HCT116 (cell line): Measurements from ENCODE around the gene COL23A1. TPM values are rescaled to one million over a fixed set of nuclear protein-coding genes. Genes with fewer than 3 reads are reported as not detected.

Source experiments
- ATAC-seq: fragments of 200-7000 bp; cut with Tn5 transposase; 2 replicates; pipeline ENCODE4 v1.9.1; 2020; ENCODE audit warnings: mild to moderate bottlenecking, moderate library complexity
- BruUV-seq: library from RNA; stranded (reverse); fragments of 400-500 nt; replicated peaks from 2 replicates; lab custom pipeline; 2021; lab: Mats Ljungman, UMichigan
- CTCF ChIA-PET: fragments of 300-600 bp; sonication (Branson Sonifier 250); formaldehyde crosslinking; loops from one replicate; lab custom pipeline; 2021; ENCODE audit warnings: antibody characterized with exemption; lab: Charles Lee
- POLR2A ChIA-PET: fragments of 300-600, 350-600 bp; sonication (Branson Sonifier 250); formaldehyde crosslinking; loops from one replicate; lab custom pipeline; 2021; ENCODE audit warnings: antibody characterized with exemption; lab: Charles Lee
- RAD21 ChIA-PET, 2 experiments: fragments of 300-600 bp; sonication (Branson Sonifier 250); formaldehyde crosslinking; loops; one replicate each; lab custom pipeline; 2023; ENCODE audit warnings: low total read pairs in 2 of 2; ENCODE audit not compliant: uncharacterized antibody in 2 of 2, unreplicated experiment in 2 of 2, low non-redundant PET in 1 of 2; lab: Charles Lee
- DNase-seq: peaks from one replicate; pipeline ENCODE4 v3.0.0-alpha.2; 2010; ENCODE audit warnings: low read depth, low spot score
- H2AFZ ChIP-seq: fragments of 200-600 bp; shearing (Covaris generic), sonication (generic); 2 replicates; pipeline ENCODE4 v1.6.1; 2017; ENCODE audit warnings: low read depth, mixed run types, mixed read lengths, antibody characterized with exemption, low read length; ENCODE audit not compliant: poor library complexity, severe bottlenecking
- H3K27ac ChIP-seq: 2 replicates; pipeline ENCODE4 v1.5.1; 2012; ENCODE audit warnings: low read depth, low read length
- H3K27me3 ChIP-seq: fragments of 200-600 bp; sonication (generic); 2 replicates; pipeline ENCODE4 v1.6.1; 2016; ENCODE audit warnings: mixed run types, low read length, mixed read lengths; ENCODE audit not compliant: insufficient read depth
- H3K36me3 ChIP-seq, 2 experiments: fragments of 200-500 bp in 1 of 2; fragments of 200-600 bp in 1 of 2; sonication (Bioruptor generic) in 1 of 2; sonication (generic) in 1 of 2; 2 replicates each; pipeline versions ENCODE4 v1.5.1 to v1.6.1; 2014 to 2016; ENCODE audit warnings: low read length in 2 of 2, inconsistent platforms in 1 of 2, mixed read lengths in 1 of 2, mixed run types in 1 of 2; ENCODE audit not compliant: insufficient read depth in 2 of 2, control insufficient read depth in 1 of 2
- H3K4me1 ChIP-seq, 2 experiments: fragments of 200-600 bp in 1 of 2; sonication (generic) in 1 of 2; 2 replicates each; pipeline versions ENCODE4 v1.5.1 to v1.6.1; 2012 to 2017; ENCODE audit warnings: low read length in 2 of 2, inconsistent platforms in 1 of 2, mild to moderate bottlenecking in 1 of 2, mixed read lengths in 1 of 2, mixed run types in 1 of 2, moderate library complexity in 1 of 2; ENCODE audit not compliant: insufficient read depth in 2 of 2, control insufficient read depth in 1 of 2
- H3K4me2 ChIP-seq: fragments of 200-600 bp; sonication (generic); 2 replicates; pipeline ENCODE4 v1.6.1; 2017; ENCODE audit warnings: mixed run types, low read length, mixed read lengths
- H3K4me3 ChIP-seq, 2 experiments: fragments of 200-600 bp in 1 of 2; sonication (generic) in 1 of 2; replicated peaks in 1 of 2; 2 replicates each; pipeline ENCODE4 v1.5.1; 2011 to 2016; ENCODE audit warnings: low read length in 2 of 2, control low read depth in 1 of 2, low read depth in 1 of 2, mild to moderate bottlenecking in 1 of 2, mixed read lengths in 1 of 2, mixed run types in 1 of 2
- H3K79me2 ChIP-seq: fragments of 200-600 bp; sonication (generic); 2 replicates; pipeline ENCODE4 v1.6.1; 2017; ENCODE audit warnings: mild to moderate bottlenecking, mixed run types, low read length, moderate library complexity, mixed read lengths; ENCODE audit not compliant: insufficient read depth
- H3K9ac ChIP-seq: fragments of 200-600 bp; sonication (generic); 2 replicates; pipeline ENCODE4 v1.6.1; 2016; ENCODE audit warnings: low read length, mixed read lengths
- H3K9me2 ChIP-seq: fragments of 200-600 bp; sonication (generic), shearing (Covaris generic); 2 replicates; pipeline ENCODE4 v1.6.1; 2017; ENCODE audit warnings: mixed run types, mild to moderate bottlenecking, moderate library complexity; ENCODE audit not compliant: insufficient read depth
- H3K9me3 ChIP-seq, 2 experiments: fragments of 200-500 bp in 1 of 2; fragments of 200-600 bp in 1 of 2; sonication (Bioruptor generic) in 1 of 2; sonication (generic) in 1 of 2; 2 replicates each; pipeline ENCODE4 v1.6.1; 2014 to 2017; ENCODE audit warnings: low read length in 2 of 2, mixed read lengths in 2 of 2, inconsistent platforms in 1 of 2, low read depth in 1 of 2, mild to moderate bottlenecking in 1 of 2, mixed run types in 1 of 2, moderate library complexity in 1 of 2; ENCODE audit not compliant: control insufficient read depth in 1 of 2, insufficient read depth in 1 of 2
- H4K20me1 ChIP-seq: fragments of 200-600 bp; sonication (generic), shearing (Covaris generic); 2 replicates; pipeline ENCODE4 v1.6.1; 2017; ENCODE audit warnings: mixed run types, mild to moderate bottlenecking, moderate library complexity; ENCODE audit not compliant: insufficient read depth
- CBX3 ChIP-seq: IDR thresholded peaks from 2 replicates; pipeline ENCODE4 v1.6.1; 2012; ENCODE audit warnings: low read depth
- EGR1 ChIP-seq: IDR thresholded peaks from 2 replicates; pipeline ENCODE4 v1.6.1; 2012; ENCODE audit warnings: low read depth
- ELF1 ChIP-seq: IDR thresholded peaks from 2 replicates; pipeline ENCODE4 v1.6.1; 2012; ENCODE audit warnings: low read depth, borderline replicate concordance
- EZH2 ChIP-seq: fragments of 200-600 bp; sonication (generic); IDR thresholded peaks from 2 replicates; pipeline ENCODE4 v1.6.1; 2017; ENCODE audit warnings: antibody characterized with exemption, mixed run types
- EZH2phosphoT487 ChIP-seq: fragments of 200-600 bp; IDR thresholded peaks from 2 replicates; pipeline ENCODE4 v1.6.1; 2018; ENCODE audit warnings: antibody characterized with exemption, borderline replicate concordance
- FOSL1 ChIP-seq: IDR thresholded peaks from 2 replicates; pipeline ENCODE4 v1.6.1; 2012; ENCODE audit warnings: low read depth
- JUND ChIP-seq: IDR thresholded peaks from 2 replicates; pipeline ENCODE4 v1.6.1; 2012
- MAX ChIP-seq: IDR thresholded peaks from 2 replicates; pipeline ENCODE4 v1.6.1; 2012
- POLR2A ChIP-seq: IDR thresholded peaks from 2 replicates; pipeline ENCODE4 v1.7.0; 2011; ENCODE audit warnings: borderline replicate concordance; ENCODE audit not compliant: insufficient read depth, insufficient read length; ENCODE audit errors: extremely low read depth
- POLR2AphosphoS5 ChIP-seq: IDR thresholded peaks from 2 replicates; pipeline ENCODE4 v1.6.1; 2011; ENCODE audit warnings: mild to moderate bottlenecking, low read depth, low read length, moderate library complexity
- RAD21 ChIP-seq: IDR thresholded peaks from 2 replicates; pipeline ENCODE4 v1.6.1; 2012; ENCODE audit warnings: low read depth, mild to moderate bottlenecking
- REST ChIP-seq: IDR thresholded peaks from 2 replicates; pipeline ENCODE4 v1.6.1; 2012; ENCODE audit warnings: low read depth
- SRF ChIP-seq: IDR thresholded peaks from 2 replicates; pipeline ENCODE4 v1.6.1; 2012; ENCODE audit warnings: low read depth
- TCF7L2 ChIP-seq: IDR thresholded peaks from 2 replicates; pipeline ENCODE4 v1.7.0; 2011; ENCODE audit warnings: borderline replicate concordance, inconsistent platforms; ENCODE audit not compliant: insufficient read depth, insufficient read length; ENCODE audit errors: extremely low read depth
- YY1 ChIP-seq: IDR thresholded peaks from 2 replicates; pipeline ENCODE4 v1.6.1; 2011; ENCODE audit warnings: low read length, low read depth, moderate library complexity, mild to moderate bottlenecking; ENCODE audit not compliant: insufficient replicate concordance; ENCODE audit errors: extremely low read depth
- ZFX ChIP-seq: fragments of 450-650 bp; IDR thresholded peaks from 2 replicates; pipeline ENCODE4 v1.6.1; 2017
- ZNF274 ChIP-seq: fragments of 200-500 bp; sonication (Bioruptor generic); IDR thresholded peaks from 2 replicates; pipeline ENCODE4 v1.6.1; 2014; ENCODE audit warnings: mild to moderate bottlenecking, low read depth, low read length, inconsistent platforms
- intact Hi-C: fragments of 100-400 bp; cut with micrococcal nuclease; formaldehyde crosslinking; loops from 2 replicates; pipeline ENCODE4 v1.10.0; 2022
- total RNA-seq: library from RNA; stranded (reverse); gene quantifications from one replicate; pipeline ENCODE4 v1.2.1, GENCODE V29; 2021; ENCODE audit not compliant: unreplicated experiment
- TF ChIP-seq, protein P1 (sequence below), 3 experiments: fragments of 200-600 bp in 1 of 3; sonication (generic) in 1 of 3; IDR thresholded peaks in 2 of 3; conservative IDR thresholded peaks in 1 of 3; 2 replicates each; pipeline ENCODE4 v1.5.1; 2012 to 2017; ENCODE audit warnings: low read depth in 2 of 3, low read length in 2 of 3, antibody characterized with exemption in 1 of 3, borderline replicate concordance in 1 of 3, control low read depth in 1 of 3, mild to moderate bottlenecking in 1 of 3, mixed read lengths in 1 of 3, mixed run types in 1 of 3, moderate library complexity in 1 of 3; ENCODE audit not compliant: insufficient read depth in 1 of 3
- TF ChIP-seq, protein P2 (sequence below): IDR thresholded peaks from 2 replicates; pipeline ENCODE4 v1.6.1; 2011; ENCODE audit warnings: mild to moderate bottlenecking, low read length, moderate library complexity; ENCODE audit not compliant: insufficient replicate concordance; ENCODE audit errors: extremely low read depth
- TF ChIP-seq, protein P3 (sequence below): IDR thresholded peaks from 2 replicates; pipeline ENCODE4 v1.6.1; 2012

The COL23A1 gene
- total RNA-seq, 1 experiment from 2014 or later: not detected

- ATAC-seq (peak; percentile 60), DNase-seq (no peak)
- RAD21 ChIA-PET: no interaction called here
- Histone ChIP-seq H3K9me3 (no peaks in the 10 kb centered on the region), H3K36me3 (no peaks in the 10 kb centered on the region), H3K79me2 (no peaks in the 10 kb centered on the region), H3K27ac (no peak overlapping the region), H4K20me1 (no peaks in the 10 kb centered on the region), H2AFZ (no peak overlapping the region), H3K9ac (no peak overlapping the region), H3K9me2 (no peaks in the 10 kb centered on the region), H3K27me3 (no peaks in the 10 kb centered on the region), H3K4me1 (peaks cover 0 to 14% of the 10 kb centered on the region in 2 experiments; a peak in 1 of 4 replicates), H3K4me2 (0 out of 2 replicates have a peak overlapping the region, but pooled peaks have one; percentile 9), H3K4me3 (no peak overlapping the region)
- CTCF ChIA-PET: no interaction called here
- TF ChIP-seq, protein P1, sequence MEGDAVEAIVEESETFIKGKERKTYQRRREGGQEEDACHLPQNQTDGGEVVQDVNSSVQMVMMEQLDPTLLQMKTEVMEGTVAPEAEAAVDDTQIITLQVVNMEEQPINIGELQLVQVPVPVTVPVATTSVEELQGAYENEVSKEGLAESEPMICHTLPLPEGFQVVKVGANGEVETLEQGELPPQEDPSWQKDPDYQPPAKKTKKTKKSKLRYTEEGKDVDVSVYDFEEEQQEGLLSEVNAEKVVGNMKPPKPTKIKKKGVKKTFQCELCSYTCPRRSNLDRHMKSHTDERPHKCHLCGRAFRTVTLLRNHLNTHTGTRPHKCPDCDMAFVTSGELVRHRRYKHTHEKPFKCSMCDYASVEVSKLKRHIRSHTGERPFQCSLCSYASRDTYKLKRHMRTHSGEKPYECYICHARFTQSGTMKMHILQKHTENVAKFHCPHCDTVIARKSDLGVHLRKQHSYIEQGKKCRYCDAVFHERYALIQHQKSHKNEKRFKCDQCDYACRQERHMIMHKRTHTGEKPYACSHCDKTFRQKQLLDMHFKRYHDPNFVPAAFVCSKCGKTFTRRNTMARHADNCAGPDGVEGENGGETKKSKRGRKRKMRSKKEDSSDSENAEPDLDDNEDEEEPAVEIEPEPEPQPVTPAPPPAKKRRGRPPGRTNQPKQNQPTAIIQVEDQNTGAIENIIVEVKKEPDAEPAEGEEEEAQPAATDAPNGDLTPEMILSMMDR (IDR thresholded peaks at IDR 0.05 in 2 of 3, conservative IDR thresholded peaks at IDR 0.05 in 1 of 3; ENCODE audit: borderline replicate concordance in 1 of 3, insufficient read depth in 1 of 3, low read depth in 2 of 3, low read length in 2 of 3): no peak
- TF ChIP-seq ZFX (no peak), RAD21 (no peak), EZH2phosphoT487 (no peak), MAX (no peak), REST (no peak), POLR2A (no peak), POLR2AphosphoS5 (no peak), YY1 (no peak), TCF7L2 (no peak), FOSL1 (no peak), CBX3 (no peak), EZH2 (no peak), EGR1 (no peak), ZNF274 (no peak), ELF1 (no peak), JUND (no peak), SRF (no peak)
- TF ChIP-seq, protein P2, sequence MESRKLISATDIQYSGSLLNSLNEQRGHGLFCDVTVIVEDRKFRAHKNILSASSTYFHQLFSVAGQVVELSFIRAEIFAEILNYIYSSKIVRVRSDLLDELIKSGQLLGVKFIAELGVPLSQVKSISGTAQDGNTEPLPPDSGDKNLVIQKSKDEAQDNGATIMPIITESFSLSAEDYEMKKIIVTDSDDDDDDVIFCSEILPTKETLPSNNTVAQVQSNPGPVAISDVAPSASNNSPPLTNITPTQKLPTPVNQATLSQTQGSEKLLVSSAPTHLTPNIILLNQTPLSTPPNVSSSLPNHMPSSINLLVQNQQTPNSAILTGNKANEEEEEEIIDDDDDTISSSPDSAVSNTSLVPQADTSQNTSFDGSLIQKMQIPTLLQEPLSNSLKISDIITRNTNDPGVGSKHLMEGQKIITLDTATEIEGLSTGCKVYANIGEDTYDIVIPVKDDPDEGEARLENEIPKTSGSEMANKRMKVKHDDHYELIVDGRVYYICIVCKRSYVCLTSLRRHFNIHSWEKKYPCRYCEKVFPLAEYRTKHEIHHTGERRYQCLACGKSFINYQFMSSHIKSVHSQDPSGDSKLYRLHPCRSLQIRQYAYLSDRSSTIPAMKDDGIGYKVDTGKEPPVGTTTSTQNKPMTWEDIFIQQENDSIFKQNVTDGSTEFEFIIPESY: no peak
- TF ChIP-seq, protein P3, sequence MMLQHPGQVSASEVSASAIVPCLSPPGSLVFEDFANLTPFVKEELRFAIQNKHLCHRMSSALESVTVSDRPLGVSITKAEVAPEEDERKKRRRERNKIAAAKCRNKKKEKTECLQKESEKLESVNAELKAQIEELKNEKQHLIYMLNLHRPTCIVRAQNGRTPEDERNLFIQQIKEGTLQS: no peak
- intact Hi-C loops: no loop called here
- no TSS peak for BruUV-seq
- POLR2A ChIA-PET: no interaction called here
Measured at GRCh38 chr5:178331491-178331996, 258.6 kb downstream of the COL23A1 start.
